Activated CD8-positive, alpha-beta T cell treated with anti-CD3 and anti-CD28 coated beads for 36 hours (primary cell): ENCODE measurements around the gene FBXO46. TPM values are rescaled to one million over a fixed set of nuclear protein-coding genes. Genes with fewer than 3 reads are reported as not detected.

ENCODE experiments used
- ATAC-seq: fragments of 200-7000 bp; cut with Tn5 transposase; one replicate; pipeline ENCODE4 v1.10.0; 2021; ENCODE audit warnings: mild to moderate bottlenecking, moderate library complexity
- CTCF ChIA-PET: fragments of 350-600 bp; sonication (Branson Sonifier 250); formaldehyde crosslinking; loops from one replicate; lab custom pipeline; 2021; ENCODE audit warnings: antibody characterized with exemption; lab: Charles Lee
- POLR2A ChIA-PET: fragments of 350-600 bp; sonication (Branson Sonifier 250); formaldehyde crosslinking; loops from one replicate; lab custom pipeline; 2021; ENCODE audit warnings: antibody characterized with exemption; lab: Charles Lee
- DNase-seq: peaks from one replicate; pipeline ENCODE4 v3.0.0-alpha.2; 2020
- H3K27ac Mint-ChIP-seq: one replicate; pipeline ENCODE4 v1.8.0; 2021; ENCODE audit warnings: mild to moderate bottlenecking, mixed read lengths
- H3K27me3 Mint-ChIP-seq: one replicate; pipeline ENCODE4 v1.8.0; 2021; ENCODE audit warnings: mixed read lengths
- H3K36me3 Mint-ChIP-seq: one replicate; pipeline ENCODE4 v1.8.0; 2021; ENCODE audit warnings: low read depth, mixed read lengths
- H3K4me1 Mint-ChIP-seq: one replicate; pipeline ENCODE4 v1.8.0; 2021; ENCODE audit warnings: low read depth, mixed read lengths
- H3K4me3 Mint-ChIP-seq: one replicate; pipeline ENCODE4 v1.8.0; 2021; ENCODE audit warnings: mild to moderate bottlenecking, moderate library complexity, mixed read lengths
- H3K9me3 Mint-ChIP-seq: one replicate; pipeline ENCODE4 v1.8.0; 2021; ENCODE audit warnings: mixed read lengths
- intact Hi-C: fragments of 100-400 bp; cut with micrococcal nuclease; formaldehyde crosslinking; loops from one replicate; pipeline ENCODE4 v1.10.0; 2022
- total RNA-seq, 2 experiments: library from RNA; stranded (reverse); gene quantifications; one replicate each; pipeline ENCODE4 v1.2.3, GENCODE V29; 2021
- TF ChIP-seq, protein P1 (sequence below): fragments of 200-600 bp; IDR thresholded peaks from one replicate; pipeline ENCODE4 v1.8.0; 2022; ENCODE audit warnings: antibody characterized with exemption, mild to moderate bottlenecking

The FBXO46 gene
- total RNA-seq, 2 experiments from 2014 or later = 28.6 to 34.7 TPM

DNA sequence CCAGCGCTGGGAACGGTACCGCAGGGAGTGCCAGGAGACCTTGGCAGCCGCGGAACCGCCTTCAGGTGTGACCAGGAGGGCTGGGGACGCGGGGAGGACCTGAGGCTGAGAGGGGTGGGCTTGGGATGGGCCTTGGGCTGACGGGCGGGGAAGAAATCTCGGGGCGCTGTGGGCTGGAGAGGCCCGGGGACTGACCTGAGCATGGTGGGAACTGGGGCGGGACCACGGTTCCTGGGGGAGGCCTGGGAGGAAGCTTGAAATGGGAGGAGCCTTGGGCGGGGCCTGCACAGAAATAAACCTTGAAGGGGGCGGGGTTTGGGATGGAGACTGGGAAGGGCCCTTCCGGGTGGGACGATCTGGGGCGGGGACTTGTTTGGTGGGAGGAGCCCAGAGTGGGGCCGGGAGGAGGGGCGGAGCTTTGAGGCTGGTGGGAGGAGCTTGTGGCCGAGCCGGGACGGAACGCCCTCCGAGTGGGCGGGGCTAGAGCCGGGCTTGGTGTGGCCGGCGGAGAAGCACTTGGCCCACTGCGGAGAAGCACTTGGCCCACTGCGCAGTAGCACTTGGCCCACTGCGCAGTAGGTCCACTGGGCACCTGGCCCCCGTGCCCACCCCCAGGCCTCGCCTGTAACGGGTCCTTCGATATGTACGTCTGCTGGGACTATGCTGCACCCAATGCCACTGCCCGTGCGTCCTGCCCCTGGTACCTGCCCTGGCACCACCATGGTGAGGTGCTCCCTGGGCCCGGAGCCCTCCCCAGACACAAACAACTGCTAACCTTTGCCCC, 59.8 kb downstream of the FBXO46 start:
- ChIA-PET POLR2A (interaction anchor here (0.8 to 1.5 kb wide), 8 partner anchors 8 to 29 kb away, joined by 3 to 5 read pairs (median 3); partner anchors contain the start of gene SNRPD2), CTCF (interaction anchor here (0.6 to 1.8 kb wide), 5 partner anchors 10 to 28 kb away, joined by 3 to 10 read pairs (median 3); partner anchors contain the start of gene QPCTL)
- H3K27me3 Mint-ChIP-seq = peaks cover 10% of the 10 kb centered on the region
- peak overlapping the region; percentile 52 for H3K4me3 Mint-ChIP-seq
- DNase-seq (peak; percentile 85), ATAC-seq (peak; percentile 61)
- H3K4me1 Mint-ChIP-seq = peaks cover 32% of the 10 kb centered on the region
- no peaks in the 10 kb centered on the region for H3K9me3 Mint-ChIP-seq
- no peak overlapping the region for H3K27ac Mint-ChIP-seq
- intact Hi-C loops = no loop called here
- no peaks in the 10 kb centered on the region for H3K36me3 Mint-ChIP-seq
- TF ChIP-seq, protein P1, sequence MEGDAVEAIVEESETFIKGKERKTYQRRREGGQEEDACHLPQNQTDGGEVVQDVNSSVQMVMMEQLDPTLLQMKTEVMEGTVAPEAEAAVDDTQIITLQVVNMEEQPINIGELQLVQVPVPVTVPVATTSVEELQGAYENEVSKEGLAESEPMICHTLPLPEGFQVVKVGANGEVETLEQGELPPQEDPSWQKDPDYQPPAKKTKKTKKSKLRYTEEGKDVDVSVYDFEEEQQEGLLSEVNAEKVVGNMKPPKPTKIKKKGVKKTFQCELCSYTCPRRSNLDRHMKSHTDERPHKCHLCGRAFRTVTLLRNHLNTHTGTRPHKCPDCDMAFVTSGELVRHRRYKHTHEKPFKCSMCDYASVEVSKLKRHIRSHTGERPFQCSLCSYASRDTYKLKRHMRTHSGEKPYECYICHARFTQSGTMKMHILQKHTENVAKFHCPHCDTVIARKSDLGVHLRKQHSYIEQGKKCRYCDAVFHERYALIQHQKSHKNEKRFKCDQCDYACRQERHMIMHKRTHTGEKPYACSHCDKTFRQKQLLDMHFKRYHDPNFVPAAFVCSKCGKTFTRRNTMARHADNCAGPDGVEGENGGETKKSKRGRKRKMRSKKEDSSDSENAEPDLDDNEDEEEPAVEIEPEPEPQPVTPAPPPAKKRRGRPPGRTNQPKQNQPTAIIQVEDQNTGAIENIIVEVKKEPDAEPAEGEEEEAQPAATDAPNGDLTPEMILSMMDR = no peak

DNA sequence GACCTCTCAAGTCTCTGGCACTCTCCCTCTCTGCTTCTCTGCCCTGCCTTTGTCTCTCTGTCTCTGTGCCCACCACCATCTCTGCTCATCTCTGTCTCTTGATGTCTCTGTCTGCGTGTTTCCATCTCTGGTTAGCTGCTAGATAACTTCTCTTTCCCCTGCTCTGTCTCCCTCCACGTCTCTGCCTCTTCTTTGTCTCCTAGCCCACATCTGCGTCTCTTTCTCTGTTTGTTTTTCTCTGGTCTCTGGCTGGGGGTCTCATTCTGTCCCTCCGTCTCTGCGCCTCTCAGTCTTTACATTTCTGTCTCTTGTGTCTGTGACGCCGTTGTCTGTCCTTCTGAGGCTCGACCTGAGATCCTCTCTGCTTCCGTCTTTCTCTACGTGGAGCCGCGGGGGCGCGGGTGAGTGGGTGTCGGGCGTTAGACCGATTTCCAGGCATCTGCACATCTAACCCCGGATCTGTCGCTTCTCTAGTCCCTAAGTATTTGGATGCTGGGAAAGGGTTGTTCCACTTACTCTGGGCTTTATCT, 62.3 kb downstream of the FBXO46 start:
- TF ChIP-seq, protein P1 = no peak
- Mint-ChIP-seq H3K36me3 (no peaks in the 10 kb centered on the region), H3K4me1 (peaks cover 32% of the 10 kb centered on the region), H3K27me3 (peaks cover 10% of the 10 kb centered on the region), H3K4me3 (peak overlapping the region; percentile 79), H3K27ac (peak overlapping the region; percentile 60), H3K9me3 (no peaks in the 10 kb centered on the region)
- ATAC-seq = no peak
- POLR2A ChIA-PET = interaction anchor here (1.4 to 1.8 kb wide), 3 partner anchors 9 to 26 kb away, joined by 3 to 5 read pairs (median 4); no protein-coding TSS in a partner anchor
- peak; percentile 65 for DNase-seq
- CTCF ChIA-PET = interaction anchor here (0.9 to 2.6 kb wide), 6 partner anchors 12 to 26 kb away, joined by 3 to 9 read pairs (median 4); no protein-coding TSS in a partner anchor
- intact Hi-C loops = no loop called here

DNA sequence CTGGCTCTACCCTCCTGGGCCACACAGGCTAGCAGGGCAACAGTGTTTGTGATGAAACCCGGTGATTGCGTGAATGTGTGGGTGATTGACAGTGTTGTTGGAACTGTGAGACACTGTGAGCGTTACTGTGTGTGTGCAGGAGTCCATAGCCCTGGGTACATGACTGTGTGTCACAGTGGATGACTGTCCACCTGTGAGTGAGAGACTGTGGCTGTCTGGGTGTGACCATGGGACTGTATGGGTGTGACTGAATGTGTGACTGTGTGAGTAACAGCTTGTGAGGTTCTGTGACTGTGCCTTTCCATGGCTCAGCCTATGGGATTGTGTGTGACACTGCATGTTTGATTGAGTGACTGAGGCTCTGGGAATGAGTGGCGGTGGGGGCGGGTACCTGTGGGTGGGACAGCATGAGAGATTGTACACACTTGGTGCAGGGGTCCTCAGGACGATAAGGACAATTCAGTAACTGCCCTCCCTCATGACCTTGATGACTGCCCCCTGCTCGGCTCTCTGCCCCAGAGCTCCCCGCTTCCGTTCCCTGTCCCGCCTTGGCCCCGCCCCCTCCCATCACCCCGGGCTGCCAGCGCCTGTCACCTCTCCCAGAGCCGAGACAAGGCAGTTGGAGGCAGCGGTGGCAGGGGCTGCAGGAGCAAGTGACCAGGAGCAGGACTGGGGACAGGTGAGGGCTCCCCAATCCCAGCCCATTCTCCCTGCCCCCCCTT, 62.9 kb downstream of the FBXO46 start, which contains the start of gene GIPR:
GIPR (plus strand) TSS at position 602 of the 722 bp plus-strand sequence. CDS start 1,300 bp downstream, outside the sequence.
- Mint-ChIP-seq H3K9me3 (no peaks in the 10 kb centered on the region), H3K4me1 (peaks cover 32% of the 10 kb centered on the region), H3K27ac (peak within 1 kb of the TSS; percentile 60), H3K27me3 (peaks cover 10% of the 10 kb centered on the region), H3K36me3 (no peaks in the 10 kb centered on the region), H3K4me3 (peak within 1 kb of the TSS; percentile 79)
- TF ChIP-seq, protein P1 = no peak
- CTCF ChIA-PET = interaction anchor here (0.9 to 2.6 kb wide), 5 partner anchors 14 to 26 kb away, joined by 3 to 9 read pairs (median 5); partner anchors contain the start of gene QPCTL
- ATAC-seq (peak; percentile 86), DNase-seq (peak; percentile 86)
- POLR2A ChIA-PET = interaction anchor here (1.1 to 1.8 kb wide), 3 partner anchors 9 to 25 kb away, joined by 3 to 5 read pairs (median 4); partner anchors contain the start of gene QPCTL
- intact Hi-C loops = no loop called here

DNA sequence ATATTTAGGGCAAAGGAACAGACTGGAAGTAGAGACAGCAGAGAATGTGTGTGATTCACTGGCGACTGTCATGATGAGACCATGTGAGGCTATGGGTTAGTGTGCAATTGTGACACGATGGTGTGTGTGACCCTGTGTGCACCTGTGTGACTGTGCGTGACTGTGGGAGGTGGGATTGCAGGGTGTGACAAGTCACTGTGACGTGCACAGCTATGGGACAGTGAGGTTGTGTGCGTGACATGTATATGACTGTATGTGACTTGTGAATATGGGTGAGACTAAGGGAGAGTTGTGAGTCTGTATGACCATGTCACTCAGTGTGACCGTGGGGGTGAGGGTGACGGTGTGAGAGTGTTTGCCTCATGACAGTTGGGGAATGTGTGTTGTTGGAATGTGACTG, 66.1 kb downstream of the FBXO46 start:
- TF ChIP-seq, protein P1 = no peak

More for the DNA sequence above, 66.1 kb downstream of the FBXO46 start:
- ChIA-PET CTCF (interaction anchor here (2.1 kb wide), 1 partner anchor 29 kb away, joined by 5 read pairs; the partner anchor contains the start of gene QPCTL), POLR2A (interaction anchor here (1.2 to 2.3 kb wide), 2 partner anchors 13 to 19 kb away, joined by 4 to 5 read pairs; no protein-coding TSS in a partner anchor)
- Mint-ChIP-seq H3K27me3 (peaks cover 8% of the 10 kb centered on the region), H3K9me3 (no peaks in the 10 kb centered on the region), H3K36me3 (no peaks in the 10 kb centered on the region), H3K4me3 (no peak overlapping the region), H3K4me1 (peaks cover 19% of the 10 kb centered on the region), H3K27ac (no peak overlapping the region)
- DNase-seq (no peak), ATAC-seq (no peak)
- intact Hi-C loops = no loop called here
